SK-N-SH (cell line): ENCODE results near the gene VOPP1. TPM values are rescaled to one million over a fixed set of nuclear protein-coding genes. Genes with fewer than 3 reads are reported as not detected.

Source experiments
- CTCF ChIA-PET: fragments of 300-600, 350-600 bp; formaldehyde crosslinking; extraction: SDS; loops from one replicate; lab custom pipeline; 2021; lab: Yijun Ruan, JAX
- POLR2A ChIA-PET: fragments of 350-600 bp; sonication (Branson Sonifier 250); formaldehyde crosslinking; extraction: SDS; loops from one replicate; lab custom pipeline; 2020; ENCODE audit warnings: antibody characterized with exemption, inconsistent platforms; lab: Yijun Ruan, JAX
- DNase-seq: peaks from one replicate; pipeline ENCODE4 v3.0.0; 2012
- H2AFZ ChIP-seq: fragments of 200-600 bp; sonication (generic); 2 replicates; pipeline ENCODE4 v1.8.1; 2016; ENCODE audit warnings: antibody characterized with exemption, mild to moderate bottlenecking, low read depth
- H3F3A ChIP-seq: fragments of 200-600 bp; sonication (generic); replicated peaks from 2 replicates; pipeline ENCODE3; 2016; ENCODE audit warnings: antibody characterized with exemption, mild to moderate bottlenecking; ENCODE audit not compliant: insufficient read depth
- H3K27ac ChIP-seq, 2 experiments: fragments of 200-500 bp in 1 of 2; fragments of 200-600 bp in 1 of 2; sonication (Bioruptor generic) in 1 of 2; sonication (generic), shearing (Covaris generic) in 1 of 2; 2 replicates each; pipeline versions ENCODE4 v1.5.1 to v1.6.1; 2014 to 2016; ENCODE audit warnings: low read depth in 2 of 2, inconsistent platforms in 1 of 2, low read length in 1 of 2, mild to moderate bottlenecking in 1 of 2, mixed read lengths in 1 of 2
- H3K27me3 ChIP-seq: fragments of 200-600 bp; sonication (generic), shearing (Covaris generic); 2 replicates; pipeline ENCODE4 v1.6.1; 2016; ENCODE audit warnings: mixed run types; ENCODE audit not compliant: insufficient read depth
- H3K36me3 ChIP-seq, 2 experiments: fragments of 200-500 bp in 1 of 2; fragments of 200-600 bp in 1 of 2; sonication (Bioruptor generic) in 1 of 2; sonication (generic) in 1 of 2; replicated peaks in 1 of 2; 2 replicates each; pipeline versions ENCODE3 to v1.5.1; 2014 to 2016; ENCODE audit warnings: low read length in 1 of 2, mild to moderate bottlenecking in 1 of 2; ENCODE audit not compliant: insufficient read depth in 2 of 2, control insufficient read depth in 1 of 2
- H3K4me1 ChIP-seq, 2 experiments: fragments of 200-500 bp in 1 of 2; fragments of 200-600 bp in 1 of 2; sonication (Bioruptor generic) in 1 of 2; sonication (generic), shearing (Covaris generic) in 1 of 2; 2 replicates each; pipeline versions ENCODE4 v1.5.1 to v1.6.1; 2014 to 2016; ENCODE audit warnings: low read depth in 1 of 2, low read length in 1 of 2, mixed run types in 1 of 2; ENCODE audit not compliant: insufficient read depth in 2 of 2, control insufficient read depth in 1 of 2
- H3K4me2 ChIP-seq: fragments of 200-600 bp; sonication (generic), shearing (Covaris generic); 2 replicates; pipeline ENCODE4 v1.6.1; 2017; ENCODE audit warnings: mixed run types
- H3K4me3 ChIP-seq, 2 experiments: fragments of 200-500 bp in 1 of 2; fragments of 200-600 bp in 1 of 2; sonication (Bioruptor generic) in 1 of 2; sonication (generic), shearing (Covaris generic) in 1 of 2; 2 replicates each; pipeline versions ENCODE4 v1.5.1 to v1.8.1; 2014 to 2016; ENCODE audit warnings: low read depth in 2 of 2, inconsistent platforms in 1 of 2, low read length in 1 of 2, mild to moderate bottlenecking in 1 of 2, mixed read lengths in 1 of 2, moderate library complexity in 1 of 2
- H3K79me2 ChIP-seq: fragments of 200-600 bp; sonication (generic); 2 replicates; pipeline ENCODE4 v1.8.1; 2017; ENCODE audit warnings: mild to moderate bottlenecking; ENCODE audit not compliant: insufficient read depth
- H3K9ac ChIP-seq: fragments of 200-600 bp; sonication (generic); 2 replicates; pipeline ENCODE4 v1.6.1; 2017; ENCODE audit warnings: mixed run types
- H3K9me2 ChIP-seq: fragments of 200-600 bp; sonication (generic); 2 replicates; pipeline ENCODE4 v1.6.1; 2017; ENCODE audit warnings: mixed run types
- H3K9me3 ChIP-seq: fragments of 200-600 bp; sonication (generic); 2 replicates; pipeline ENCODE4 v1.6.1; 2017; ENCODE audit warnings: mixed run types, mild to moderate bottlenecking, moderate library complexity
- H4K20me1 ChIP-seq: fragments of 200-600 bp; sonication (generic); 2 replicates; pipeline ENCODE4 v1.6.1; 2017; ENCODE audit warnings: mild to moderate bottlenecking, mixed run types; ENCODE audit not compliant: insufficient read depth
- CHD2 ChIP-seq: fragments of 150-350 bp; IDR thresholded peaks from 2 replicates; pipeline ENCODE4 v1.6.1; 2018; ENCODE audit warnings: low read length; ENCODE audit not compliant: partially characterized antibody
- ELF1 ChIP-seq: IDR thresholded peaks from 2 replicates; pipeline ENCODE4 v1.4.0; 2012
- EZH2phosphoT487 ChIP-seq: fragments of 200-600 bp; sonication (generic); IDR thresholded peaks from 2 replicates; pipeline ENCODE4 v1.6.1; 2017; ENCODE audit warnings: low read depth, mixed run types, mild to moderate bottlenecking, antibody characterized with exemption, moderate library complexity, borderline replicate concordance
- FOXM1 ChIP-seq: IDR thresholded peaks from 2 replicates; pipeline ENCODE4 v1.4.0; 2012; ENCODE audit warnings: low read depth, mild to moderate bottlenecking
- IRF3 ChIP-seq: fragments of 150-350 bp; IDR thresholded peaks from 2 replicates; pipeline ENCODE4 v1.6.1; 2016; ENCODE audit warnings: mild to moderate bottlenecking, low read depth, low read length
- JUND ChIP-seq: IDR thresholded peaks from 2 replicates; pipeline ENCODE4 v1.4.0; 2012
- PBX3 ChIP-seq: IDR thresholded peaks from 2 replicates; pipeline ENCODE4; 2012
- SIN3A ChIP-seq: IDR thresholded peaks from 2 replicates; pipeline ENCODE4 v1.6.1; 2012; ENCODE audit warnings: low read depth, mild to moderate bottlenecking, low read length, moderate library complexity, borderline replicate concordance
- TEAD4 ChIP-seq: IDR thresholded peaks from 2 replicates; pipeline ENCODE4 v1.4.0; 2012; ENCODE audit warnings: mild to moderate bottlenecking, borderline replicate concordance; ENCODE audit not compliant: insufficient read depth
- USF1 ChIP-seq: IDR thresholded peaks from 2 replicates; pipeline ENCODE4 v1.4.0; 2012; ENCODE audit warnings: low read depth, borderline replicate concordance
- WGBS: methylation state at CpG from one replicate; pipeline ENCODE4 v1.1.6; 2017; ENCODE audit warnings: low lambda C conversion rate; 5-methylcytosine and 5-hydroxymethylcytosine counted together
- polyA plus RNA-seq, 3 experiments: library from polyadenylated mRNA; depleted of rRNA; stranded (reverse); fragments of >200 nt; gene quantifications; 2 replicates each; pipeline ENCODE4 v1.2.3, GENCODE V29; 2012

VOPP1 gene
- polyA plus RNA-seq, 1 of the 3 experiments (the other 2 are of a cell fraction): 69.5 TPM

- 0 out of 2 replicates have a peak, but pooled peaks cover 4% of the 10 kb centered on the region for H4K20me1 ChIP-seq
- peaks cover 28% of the 10 kb centered on the region for H3F3A ChIP-seq
- no peaks in the 10 kb centered on the region for H3K27me3 ChIP-seq
- H2AFZ ChIP-seq: no peak overlapping the region
- H3K27ac ChIP-seq: no peak overlapping the region
- H3K4me3 ChIP-seq: no peak overlapping the region
- POLR2A ChIA-PET: no interaction called here
- no peaks in the 10 kb centered on the region for H3K9me2 ChIP-seq
- H3K4me1 ChIP-seq: peaks cover 16 to 26% of the 10 kb centered on the region in 2 experiments
- WGBS: 94% methylated on average over 9 of the region's 9 CpGs
- H3K9me3 ChIP-seq: no peaks in the 10 kb centered on the region
- no peak for DNase-seq
- no peak for TF ChIP-seq ELF1
- no peak for TF ChIP-seq PBX3
- H3K4me2 ChIP-seq: no peak overlapping the region
- peaks cover 30% of the 10 kb centered on the region for H3K79me2 ChIP-seq
- H3K9ac ChIP-seq: no peak overlapping the region
- no peaks in the 10 kb centered on the region for H3K36me3 ChIP-seq
- CTCF ChIA-PET: interaction anchor here (1.7 to 4.7 kb wide), 3 partner anchors 19 to 143 kb away, joined by 4 to 30 read pairs (median 5); no protein-coding TSS in a partner anchor
Measured at GRCh38 chr7:55575098-55575497, 2.8 kb upstream of the VOPP1 start.

GRCh38 chr7:55574051-55574717 is 1.9 kb upstream of the VOPP1 start:
- H3K9me2 ChIP-seq: no peaks in the 10 kb centered on the region
- no peaks in the 10 kb centered on the region for H3K27me3 ChIP-seq
- peak overlapping the region in 1 of 2 experiments; percentile 3; a peak in 1 of 4 replicates for H3K4me3 ChIP-seq
- peak overlapping the region; percentile 88; the same call in 1 of the 2 replicates for H2AFZ ChIP-seq
- 75% methylated on average over 3 of the region's 3 CpGs for WGBS
- ChIA-PET CTCF (interaction anchor here (0.8 to 4.7 kb wide), 7 partner anchors 10 to 480 kb away, joined by 3 to 30 read pairs (median 4); no protein-coding TSS in a partner anchor), POLR2A (no interaction called here)
- no peak for DNase-seq
- peak overlapping the region; percentile 3; the same call in 1 of the 2 replicates for H3K9ac ChIP-seq
- no peaks in the 10 kb centered on the region for H3K9me3 ChIP-seq
- no peaks in the 10 kb centered on the region for H3K36me3 ChIP-seq
- H4K20me1 ChIP-seq: peaks cover 13% of the 10 kb centered on the region
- H3K27ac ChIP-seq: peak overlapping the region; percentile 51 to 77; a peak in 3 of 4 replicates
- TF ChIP-seq EZH2phosphoT487 (no peak), USF1 (no peak), CHD2 (no peak), JUND (no peak), IRF3 (no peak), PBX3 (no peak), SIN3A (no peak), FOXM1 (no peak), TEAD4 (no peak)
- H3K4me2 ChIP-seq: peak overlapping the region; percentile 92
- peaks cover 39% of the 10 kb centered on the region for H3K79me2 ChIP-seq
- peaks cover 28% of the 10 kb centered on the region for H3F3A ChIP-seq
- H3K4me1 ChIP-seq: peaks cover 26 to 35% of the 10 kb centered on the region in 2 experiments
